Uterus (tissue), 2 donors: ENCODE measurements around the gene TRIM3.

Source experiments
- CTCF ChIP-seq, 4 experiments: fragments of 200-600 bp in 2 of 4; fragments of 450-650 bp in 2 of 4; sonication (generic) in 2 of 4; IDR thresholded peaks; one replicate each; pipeline ENCODE4 v1.5.1; 2016 to 2019; ENCODE audit warnings: antibody characterized with exemption in 4 of 4, mild to moderate bottlenecking in 2 of 4, moderate library complexity in 1 of 4
- POLR2A ChIP-seq, 2 donors: fragments of 450-650 bp; IDR thresholded peaks; one replicate each; pipeline ENCODE4 v1.6.1; 2016; ENCODE audit warnings: antibody characterized with exemption in 2 of 2, mild to moderate bottlenecking in 1 of 2, moderate library complexity in 1 of 2

GRCh38 chr11:6488821-6489220, 15.1 kb upstream of the TRIM3 start:
- TF ChIP-seq CTCF (IDR thresholded peaks at IDR 0.05) (no peak), POLR2A (IDR thresholded peaks at IDR 0.05) (no peak)
